ENCODE results near the gene SMG6. TPM values are rescaled to one million over a fixed set of nuclear protein-coding genes. Genes with fewer than 3 reads are reported as not detected.

Gene SMG6
- total and polyA plus RNA-seq, 2 of the 8 experiments (the other 6 are each of a cell fraction or from before 2014, with no cell fraction given), result 18.5 to 25.2 TPM

GRCh38 chr17:2011411-2012371 lies 291.9 kb downstream of the SMG6 start:
- H3K79me1 ChIP-seq (ENCODE audit: low read depth, low read length), result no peaks in the 10 kb centered on the region
- no peak overlapping the region for H4K91ac ChIP-seq (replicated peaks; ENCODE audit: insufficient read length, low read length)
- no peak overlapping the region for H4K8ac ChIP-seq (ENCODE audit: extremely low read depth, insufficient read depth, low read length)
- no peak overlapping the region for H4K5ac ChIP-seq (ENCODE audit: insufficient read length, low read depth, low read length)
- peak overlapping the region; percentile 39 to 40; a peak in 2 of 4 replicates for H3K4me2 ChIP-seq (ENCODE audit: insufficient read depth in 1 of 2, low read depth in 2 of 2, low read length in 2 of 2)
- peaks cover 0 to 13% (median 2%) of the 10 kb centered on the region in 4 experiments; a peak in 2 of 7 replicates for H3K4me1 ChIP-seq (replicated peaks in 1 of 4; ENCODE audit: control insufficient read depth in 3 of 4, insufficient read depth in 4 of 4, low read length in 3 of 4)
- H3K14ac ChIP-seq (ENCODE audit: insufficient read length), result no peak overlapping the region
- H3K23ac ChIP-seq (ENCODE audit: insufficient read length), result no peak overlapping the region
- FAIRE-seq (no peak), DNase-seq (ENCODE audit: low read depth in 1 of 2, low spot score in 2 of 2) (no peak)
- no peak overlapping the region for H2BK5ac ChIP-seq (ENCODE audit: low read depth, low read length)
- WGBS, 2 experiments (ENCODE audit: extremely low coverage in 1 of 2, insufficient coverage in 1 of 2, insufficient read length in 1 of 2, insufficient replicate concordance in 2 of 2, low coverage in 1 of 2, low lambda C conversion rate in 2 of 2, missing lambda C conversion rate in 1 of 2), result 44% methylated on average over 24 of the region's 24 CpGs; no CpG with 5 or more reads in 1 of the 2 experiments
- no peak overlapping the region for H2BK120ac ChIP-seq (replicated peaks; ENCODE audit: low read depth, low read length)
- no peak overlapping the region for H3K9ac ChIP-seq (replicated peaks in 1 of 4; ENCODE audit: extremely low read depth in 1 of 4, low read depth in 3 of 4, low read length in 3 of 4)
- CTCF ChIA-PET (ENCODE audit: partially characterized antibody), result interaction anchor here (0.9 to 1.7 kb wide), 5 partner anchors 9 to 233 kb away, joined by 3 to 4 read pairs (median 3); no protein-coding TSS in a partner anchor
- H2AFZ ChIP-seq (ENCODE audit: low read length), result peak overlapping the region; percentile 31
- no peaks in the 10 kb centered on the region for H3K23me2 ChIP-seq (ENCODE audit: low read depth, low read length)
- H3K36me3 ChIP-seq (ENCODE audit: control insufficient read depth in 2 of 4, insufficient read depth in 4 of 4, low read length in 3 of 4), result no peaks in the 10 kb centered on the region
- H3K18ac ChIP-seq (ENCODE audit: extremely low read depth, low read length), result no peak overlapping the region; the same call in 1 of the 2 replicates
- POLR2A ChIA-PET (ENCODE audit: partially characterized antibody), result interaction anchor here (0.9 to 1.0 kb wide), 2 partner anchors 29 to 49 kb away, joined by 3 read pairs; partner anchors contain the start of gene OVCA2
- no peak overlapping the region for H3K27ac ChIP-seq (ENCODE audit: low read depth, low read length)
- no peaks in the 10 kb centered on the region for H3K9me3 ChIP-seq (ENCODE audit: insufficient read depth in 2 of 2, low read depth in 1 of 2, low read length in 1 of 2)
- H3K4me3 ChIP-seq (ENCODE audit: extremely low read depth in 1 of 4, insufficient read depth in 2 of 4, low read depth in 3 of 4, low read length in 4 of 4), result no peak overlapping the region
- H4K20me1 ChIP-seq (replicated peaks in 1 of 2; ENCODE audit: control insufficient read depth in 1 of 2, insufficient read depth in 2 of 2, low read length in 2 of 2), result no peaks in the 10 kb centered on the region
- H3K56ac ChIP-seq (replicated peaks; ENCODE audit: insufficient read length, low read depth, low read length), result no peak overlapping the region
- H3K27me3 ChIP-seq (replicated peaks in 1 of 4; ENCODE audit: control insufficient read depth in 3 of 4, extremely low read depth in 1 of 4, insufficient read depth in 3 of 4, low read length in 3 of 4), result peaks cover 0 to 7% (median 4%) of the 10 kb centered on the region in 4 experiments; a peak in 3 of 7 replicates
- no peak overlapping the region for H2BK12ac ChIP-seq (ENCODE audit: low read depth, low read length)
- H2AK5ac ChIP-seq (ENCODE audit: low read depth, low read length), result no peak overlapping the region
- no peaks in the 10 kb centered on the region for H3K79me2 ChIP-seq (ENCODE audit: control insufficient read depth in 1 of 2, insufficient read depth in 2 of 2, low read length in 2 of 2)
- H3K4ac ChIP-seq (replicated peaks; ENCODE audit: insufficient read length, low read depth, low read length), result no peak overlapping the region
- H2BK20ac ChIP-seq (ENCODE audit: low read length), result no peak overlapping the region
- H2BK15ac ChIP-seq (ENCODE audit: low read length), result no peak overlapping the region
- TF ChIP-seq BCL11A (IDR thresholded peaks at IDR 0.05; ENCODE audit: low read depth in 2 of 2, low read length in 2 of 2) (no peak), TCF12 (IDR thresholded peaks at IDR 0.05; ENCODE audit: low read depth, low read length) (no peak), POLR2A (IDR thresholded peaks at IDR 0.05; ENCODE audit: control extremely low read depth in 1 of 2, low read depth in 2 of 2, low read length in 2 of 2) (no peak)
